Body of pancreas (tissue), 4 donors: ENCODE measurements around the gene WDR82. TPM values are rescaled to one million over a fixed set of nuclear protein-coding genes. Genes with fewer than 3 reads are reported as not detected.

Experiments used
- ATAC-seq: fragments of 150-250 bp; one replicate; pipeline ENCODE4 v1.9.1; 2016
- DNase-seq, 4 donors: peaks; one replicate each; pipeline ENCODE4 v3.0.0-alpha.2; 2019
- H3K27ac ChIP-seq, 4 donors: fragments of 200-600 bp; sonication (generic); 1 replicate in 3 of 4; 2 replicates in 1 of 4; pipeline versions ENCODE4 v1.5.1 to v1.6.1; 2016 to 2019; ENCODE audit warnings: mild to moderate bottlenecking in 1 of 4, mixed read lengths in 1 of 4, moderate library complexity in 1 of 4
- H3K27me3 ChIP-seq, 2 donors: fragments of 200-600 bp; sonication (generic); one replicate each; pipeline ENCODE4 v1.6.0; 2016; ENCODE audit warnings: mild to moderate bottlenecking in 1 of 2
- H3K36me3 ChIP-seq, 2 donors: fragments of 200-600 bp; sonication (generic); replicated peaks in 1 of 2; 2 replicates each; pipeline ENCODE4 v1.5.1; 2016; ENCODE audit warnings: low read depth in 2 of 2; ENCODE audit not compliant: insufficient read depth in 1 of 2
- H3K4me1 ChIP-seq: fragments of 200-600 bp; sonication (generic); one replicate; pipeline ENCODE4 v1.6.0; 2016
- H3K4me3 ChIP-seq, 2 donors: fragments of 200-600 bp; sonication (generic); 1 replicate in 1 of 2; 2 replicates in 1 of 2; pipeline ENCODE4 v1.5.1; 2016 to 2019
- H3K9me3 ChIP-seq, 3 donors: fragments of 200-600 bp; sonication (generic); 1 replicate in 2 of 3; 2 replicates in 1 of 3; pipeline ENCODE4 v1.5.1; 2016
- POLR2A ChIP-seq, 3 donors: fragments of 450-650 bp; IDR thresholded peaks; one replicate each; pipeline ENCODE4 v1.6.1; 2016; ENCODE audit warnings: antibody characterized with exemption in 3 of 3, mild to moderate bottlenecking in 2 of 3
- WGBS, 2 donors: methylation state at CpG; one replicate each; pipeline ENCODE4 v1.1.5; 2017; 5-methylcytosine and 5-hydroxymethylcytosine counted together
- intact Hi-C: fragments of 100-400 bp; cut with DNase I; formaldehyde crosslinking; loops from one replicate; pipeline ENCODE4 v1.15.1; 2023
- total RNA-seq, 2 donors: library from RNA; depleted of rRNA; stranded (reverse); fragments of >200 nt; gene quantifications; one replicate each; pipeline ENCODE4 v1.1.0, GENCODE V29; 2016
- TF ChIP-seq, protein P1 (sequence below), 7 experiments: fragments of 450-650 bp in 4 of 7; fragments of 200-600 bp in 3 of 7; sonication (generic) in 3 of 7; IDR thresholded peaks; one replicate each; pipeline ENCODE4 v1.5.1; 2016 to 2019; ENCODE audit warnings: antibody characterized with exemption in 7 of 7

The WDR82 gene
- total RNA-seq, 2 donors from 2014 or later, result 19.1 to 21.5 TPM

DNA sequence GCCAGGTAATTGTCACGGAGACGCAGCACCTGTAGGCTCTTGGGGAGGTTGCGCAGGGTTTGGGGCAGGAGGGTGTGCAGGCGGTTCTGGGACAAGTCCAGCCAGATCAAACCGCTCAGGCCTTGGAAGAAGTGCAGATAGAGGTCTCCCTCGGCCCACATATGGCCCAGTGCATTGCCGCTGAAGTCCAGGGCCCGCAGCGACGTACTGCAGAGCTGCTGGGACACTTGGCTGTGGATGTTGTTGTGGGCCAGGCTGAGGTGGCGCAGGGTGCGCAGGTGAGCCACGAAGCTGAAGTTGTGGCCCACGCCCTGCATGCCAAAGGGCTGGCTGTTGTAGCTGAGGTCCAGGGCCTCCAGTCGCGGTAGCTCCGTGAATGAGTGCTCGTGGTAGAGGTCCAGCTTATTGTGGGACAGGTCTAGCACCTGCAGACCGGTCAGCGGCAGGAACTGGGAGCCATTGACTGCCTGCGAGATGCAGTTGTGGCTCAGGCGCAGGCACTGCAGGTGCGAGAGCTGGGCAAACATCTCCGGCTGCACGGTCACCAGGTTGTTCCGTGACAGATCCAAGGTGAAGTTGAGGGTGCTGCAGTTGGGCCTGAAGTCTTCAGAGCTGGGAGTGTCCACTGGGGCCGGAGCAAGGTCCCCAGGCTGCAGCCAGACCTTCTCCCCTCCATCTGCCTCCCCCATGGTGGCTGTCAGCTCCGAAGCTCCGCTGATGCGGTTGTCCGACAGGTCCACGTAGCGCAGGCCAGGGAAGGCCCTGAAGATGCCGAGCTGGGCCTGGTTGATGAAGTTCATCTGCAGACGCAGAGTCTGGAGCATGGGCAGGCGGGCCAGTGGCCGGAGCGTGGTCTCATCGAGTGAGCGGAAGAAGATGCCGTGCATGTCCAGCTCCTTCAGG, 55.9 kb downstream of the WDR82 start:
- no peak for ATAC-seq
- Histone ChIP-seq H3K36me3 (no peaks in the 10 kb centered on the region), H3K9me3 (no peaks in the 10 kb centered on the region), H3K27me3 (no peaks in the 10 kb centered on the region), H3K27ac (no peak overlapping the region), H3K4me3 (no peak overlapping the region), H3K4me1 (peaks cover 11% of the 10 kb centered on the region)
- DNase-seq, result no peak
- WGBS, 2 donors, result 89 to 92% methylated on average over 10 to 41 of the region's 41 CpGs
- intact Hi-C loops, result no loop called here
- TF ChIP-seq, protein P1, sequence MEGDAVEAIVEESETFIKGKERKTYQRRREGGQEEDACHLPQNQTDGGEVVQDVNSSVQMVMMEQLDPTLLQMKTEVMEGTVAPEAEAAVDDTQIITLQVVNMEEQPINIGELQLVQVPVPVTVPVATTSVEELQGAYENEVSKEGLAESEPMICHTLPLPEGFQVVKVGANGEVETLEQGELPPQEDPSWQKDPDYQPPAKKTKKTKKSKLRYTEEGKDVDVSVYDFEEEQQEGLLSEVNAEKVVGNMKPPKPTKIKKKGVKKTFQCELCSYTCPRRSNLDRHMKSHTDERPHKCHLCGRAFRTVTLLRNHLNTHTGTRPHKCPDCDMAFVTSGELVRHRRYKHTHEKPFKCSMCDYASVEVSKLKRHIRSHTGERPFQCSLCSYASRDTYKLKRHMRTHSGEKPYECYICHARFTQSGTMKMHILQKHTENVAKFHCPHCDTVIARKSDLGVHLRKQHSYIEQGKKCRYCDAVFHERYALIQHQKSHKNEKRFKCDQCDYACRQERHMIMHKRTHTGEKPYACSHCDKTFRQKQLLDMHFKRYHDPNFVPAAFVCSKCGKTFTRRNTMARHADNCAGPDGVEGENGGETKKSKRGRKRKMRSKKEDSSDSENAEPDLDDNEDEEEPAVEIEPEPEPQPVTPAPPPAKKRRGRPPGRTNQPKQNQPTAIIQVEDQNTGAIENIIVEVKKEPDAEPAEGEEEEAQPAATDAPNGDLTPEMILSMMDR (IDR thresholded peaks at IDR 0.05), result no peak
- no peak for TF ChIP-seq POLR2A (IDR thresholded peaks at IDR 0.05)

DNA sequence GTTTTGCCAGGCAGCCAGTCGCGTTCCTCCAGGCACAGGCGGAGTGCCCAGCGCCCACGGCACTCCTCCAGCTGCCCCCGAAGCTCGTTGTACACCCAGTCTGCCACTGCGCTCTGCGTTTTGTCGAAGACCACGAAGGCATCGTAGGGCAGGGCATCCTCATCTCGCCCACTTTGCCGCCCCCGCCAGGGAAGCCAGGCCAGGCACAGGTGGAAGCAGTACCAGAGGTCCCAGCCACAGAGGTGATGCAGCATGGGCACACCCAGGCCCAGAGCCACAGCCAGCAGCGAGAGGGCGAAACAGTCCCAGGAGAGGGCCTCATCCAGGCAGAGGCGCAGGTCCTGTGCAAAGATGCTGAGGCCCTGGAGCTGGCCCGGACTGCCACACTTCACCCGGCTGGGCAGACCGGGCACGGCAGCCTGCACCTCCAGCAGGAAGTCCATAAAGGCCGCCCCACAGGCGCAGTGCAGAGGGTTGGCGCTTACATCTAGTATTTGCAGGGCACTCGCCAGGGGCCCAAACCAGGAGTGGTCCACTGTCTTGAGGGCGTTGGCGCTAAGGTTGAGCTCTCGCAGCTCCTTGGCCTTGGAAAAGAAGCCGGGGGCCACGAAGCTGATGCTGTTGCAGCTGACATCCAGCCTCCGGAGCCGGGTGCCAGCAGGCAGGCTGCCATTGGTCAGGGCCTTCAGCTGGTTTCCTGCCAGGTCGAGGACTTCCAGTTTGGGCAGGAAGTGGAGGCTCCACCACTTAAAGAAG, 56.7 kb downstream of the WDR82 start:
- ATAC-seq (no peak), DNase-seq (peak in 1 of 4 donors; percentile 28)
- H3K36me3 ChIP-seq, result no peaks in the 10 kb centered on the region
- peaks cover 19% of the 10 kb centered on the region for H3K4me1 ChIP-seq
- H3K4me3 ChIP-seq, result no peak overlapping the region
- H3K27ac ChIP-seq, result no peak overlapping the region
- WGBS, 2 donors, result 61 to 82% methylated on average over 3 to 29 of the region's 34 CpGs
- H3K27me3 ChIP-seq, result no peaks in the 10 kb centered on the region
- TF ChIP-seq POLR2A (IDR thresholded peaks at IDR 0.05), result no peak
- TF ChIP-seq, protein P1 (IDR thresholded peaks at IDR 0.05), result no peak
- no peaks in the 10 kb centered on the region for H3K9me3 ChIP-seq
- intact Hi-C loops, result no loop called here

DNA sequence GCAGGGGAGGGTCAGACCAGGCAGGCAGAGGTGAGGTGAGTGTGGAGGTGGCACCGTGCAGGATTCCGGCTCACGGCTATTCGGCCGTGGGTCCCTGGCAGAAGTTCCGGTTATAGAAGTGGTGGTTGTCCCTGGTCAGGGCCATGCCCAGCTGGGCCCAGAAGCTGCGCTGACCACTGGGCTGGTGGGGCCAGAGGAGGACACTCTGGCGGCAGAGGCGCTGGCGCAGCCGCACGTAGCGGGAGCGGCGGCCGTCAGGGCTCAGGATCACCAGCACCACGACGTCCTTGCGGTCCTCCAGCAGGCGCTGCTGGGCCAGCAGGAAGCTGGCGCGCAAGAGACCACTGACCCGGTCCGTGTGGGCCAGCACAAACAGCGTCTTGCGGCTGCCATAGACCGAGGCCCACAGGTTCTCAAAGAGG, 57.3 kb downstream of the WDR82 start:
- intact Hi-C loops, result no loop called here
- Histone ChIP-seq H3K4me1 (peaks cover 25% of the 10 kb centered on the region), H3K27me3 (no peaks in the 10 kb centered on the region), H3K27ac (no peak overlapping the region), H3K4me3 (no peak overlapping the region), H3K9me3 (no peaks in the 10 kb centered on the region), H3K36me3 (no peaks in the 10 kb centered on the region)
- 89 to 93% methylated on average over 21 to 26 of the region's 27 CpGs for WGBS, 2 donors
- DNase-seq (no peak), ATAC-seq (no peak)
- TF ChIP-seq, protein P1 (IDR thresholded peaks at IDR 0.05), result no peak
- no peak for TF ChIP-seq POLR2A (IDR thresholded peaks at IDR 0.05)

DNA sequence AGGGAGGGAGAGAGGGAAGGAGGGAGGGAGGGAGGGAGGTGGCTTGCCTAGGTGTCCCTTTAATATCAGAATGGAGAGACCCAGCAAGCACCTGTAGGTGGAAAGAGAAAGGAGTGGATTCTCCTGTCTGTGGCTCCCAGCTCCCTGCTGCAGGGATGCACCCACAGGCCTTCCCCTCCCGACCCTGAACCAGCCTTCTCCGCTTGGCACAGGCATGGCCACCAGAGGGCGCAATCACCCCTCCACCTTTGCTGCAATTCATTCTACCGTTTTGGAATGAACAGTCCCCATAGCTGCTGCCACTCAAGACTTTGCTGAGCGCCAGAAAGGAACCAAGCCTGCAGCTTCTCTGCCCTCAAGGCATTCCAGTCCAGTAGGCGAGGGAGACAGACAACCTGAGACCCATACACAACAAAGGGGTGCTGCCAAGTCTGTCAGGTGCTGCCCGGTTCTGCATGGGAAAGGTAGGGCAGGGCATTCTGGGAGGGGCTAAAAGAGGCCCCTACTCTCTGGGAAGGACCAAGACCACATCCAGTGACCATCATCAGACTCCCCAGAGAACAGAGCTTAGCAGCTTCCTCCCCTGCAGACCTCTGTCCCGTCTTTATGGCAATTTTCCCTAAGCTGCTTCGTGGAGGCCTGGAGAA, 57.9 kb downstream of the WDR82 start:
- peaks cover 27% of the 10 kb centered on the region for H3K4me1 ChIP-seq
- no peaks in the 10 kb centered on the region for H3K9me3 ChIP-seq
- WGBS, 2 donors, result 24 to 28% methylated on average over 7 to 9 of the region's 9 CpGs
- intact Hi-C loops, result no loop called here
- TF ChIP-seq, protein P1 (IDR thresholded peaks at IDR 0.05), result peak; percentile 80 to 93 (median 86)
- TF ChIP-seq POLR2A (IDR thresholded peaks at IDR 0.05), result no peak
- DNase-seq (peak; percentile 81 to 88 (median 83)), ATAC-seq (peak; percentile 50)
- H3K27ac ChIP-seq, result no peak overlapping the region
- H3K27me3 ChIP-seq, result no peaks in the 10 kb centered on the region
- no peaks in the 10 kb centered on the region for H3K36me3 ChIP-seq
- no peak overlapping the region for H3K4me3 ChIP-seq
